Mesenchymal stem cell (in vitro differentiated cells and primary cell): ENCODE results near the gene HIGD1A.

Experiments
- DNase-seq: peaks from one replicate; pipeline ENCODE4 v3.0.0-alpha.2; 2013
- H2AFZ ChIP-seq: one replicate; pipeline ENCODE4 v1.6.1; 2013; ENCODE audit warnings: low read depth, mild to moderate bottlenecking, control low read depth, inconsistent platforms, low read length, moderate library complexity
- H2AK5ac ChIP-seq: 2 replicates; pipeline ENCODE4 v1.6.1; 2013; ENCODE audit warnings: low read length, moderate library complexity, mild to moderate bottlenecking, inconsistent platforms; ENCODE audit not compliant: severe bottlenecking
- H2BK120ac ChIP-seq: one replicate; pipeline ENCODE4 v1.6.1; 2013; ENCODE audit warnings: low read depth, mild to moderate bottlenecking, inconsistent platforms, low read length, moderate library complexity
- H2BK12ac ChIP-seq, 2 experiments: one replicate each; pipeline ENCODE4 v1.6.1; 2013; ENCODE audit warnings: inconsistent platforms in 2 of 2, low read length in 2 of 2, mild to moderate bottlenecking in 2 of 2, moderate library complexity in 2 of 2, control low read depth in 1 of 2
- H2BK15ac ChIP-seq: one replicate; pipeline ENCODE4 v1.6.1; 2013; ENCODE audit warnings: mild to moderate bottlenecking, low read depth, inconsistent platforms; ENCODE audit not compliant: poor library complexity, severe bottlenecking
- H2BK5ac ChIP-seq: 2 replicates; pipeline ENCODE4 v1.6.1; 2013; ENCODE audit warnings: low read depth, mild to moderate bottlenecking, low read length, control low read depth, inconsistent platforms; ENCODE audit not compliant: poor library complexity, severe bottlenecking
- H3K14ac ChIP-seq, 2 experiments: one replicate each; pipeline ENCODE4 v1.6.1; 2013; ENCODE audit warnings: inconsistent platforms in 2 of 2, low read length in 2 of 2, control low read depth in 1 of 2, mild to moderate bottlenecking in 1 of 2, moderate library complexity in 1 of 2
- H3K18ac ChIP-seq, 2 experiments: one replicate each; pipeline ENCODE4 v1.6.1; 2013; ENCODE audit warnings: inconsistent platforms in 2 of 2, low read length in 2 of 2, control low read depth in 1 of 2, low read depth in 1 of 2, mild to moderate bottlenecking in 1 of 2
- H3K23ac ChIP-seq, 2 experiments: one replicate each; pipeline ENCODE4 v1.6.1; 2013; ENCODE audit warnings: inconsistent platforms in 2 of 2, low read length in 2 of 2, mild to moderate bottlenecking in 2 of 2, moderate library complexity in 2 of 2, control low read depth in 1 of 2
- H3K27ac ChIP-seq: 2 replicates; pipeline ENCODE4 v1.5.1; 2013; ENCODE audit warnings: mild to moderate bottlenecking, moderate library complexity, low read length, control low read depth, inconsistent platforms; ENCODE audit not compliant: poor library complexity, severe bottlenecking
- H3K27me3 ChIP-seq, 2 experiments: 2 replicates each; pipeline versions ENCODE4 v1.6.1 to v1.7.0; 2013; ENCODE audit warnings: low read length in 2 of 2, mild to moderate bottlenecking in 2 of 2, moderate library complexity in 2 of 2, control low read depth in 1 of 2, inconsistent platforms in 1 of 2; ENCODE audit not compliant: control insufficient read depth in 1 of 2, insufficient read depth in 1 of 2
- H3K36me3 ChIP-seq, 2 experiments: 2 replicates each; pipeline versions ENCODE4 v1.6.1 to v1.7.0; 2013; ENCODE audit warnings: low read length in 2 of 2, control low read depth in 1 of 2, inconsistent platforms in 1 of 2, low read depth in 1 of 2, mild to moderate bottlenecking in 1 of 2; ENCODE audit not compliant: insufficient read depth in 2 of 2, control insufficient read depth in 1 of 2
- H3K4ac ChIP-seq, 2 experiments: one replicate each; pipeline ENCODE4 v1.6.1; 2013; ENCODE audit warnings: inconsistent platforms in 2 of 2, low read length in 2 of 2, mild to moderate bottlenecking in 2 of 2, moderate library complexity in 2 of 2, control low read depth in 1 of 2, low read depth in 1 of 2
- H3K4me1 ChIP-seq: 2 replicates; pipeline ENCODE4 v1.6.1; 2013; ENCODE audit warnings: low read depth, low read length, control low read depth; ENCODE audit not compliant: control insufficient read depth, insufficient read depth
- H3K4me2 ChIP-seq: 2 replicates; pipeline ENCODE4 v1.6.1; 2013; ENCODE audit warnings: low read length, mild to moderate bottlenecking, inconsistent platforms; ENCODE audit not compliant: poor library complexity, severe bottlenecking
- H3K4me3 ChIP-seq, 2 experiments: 2 replicates each; pipeline versions ENCODE4 v1.5.1 to v1.7.0; 2013; ENCODE audit warnings: low read length in 2 of 2, mild to moderate bottlenecking in 2 of 2, control low read depth in 1 of 2, low read depth in 1 of 2; ENCODE audit not compliant: insufficient read depth in 1 of 2
- H3K79me1 ChIP-seq: replicated peaks from 2 replicates; pipeline ENCODE4 v1.6.1; 2013; ENCODE audit warnings: mild to moderate bottlenecking, control low read depth, low read length, inconsistent platforms; ENCODE audit not compliant: poor library complexity, severe bottlenecking
- H3K9ac ChIP-seq: 2 replicates; pipeline ENCODE4 v1.7.0; 2013; ENCODE audit warnings: mild to moderate bottlenecking, low read length, moderate library complexity
- H3K9me3 ChIP-seq: 2 replicates; pipeline ENCODE4 v1.7.0; 2013; ENCODE audit warnings: mild to moderate bottlenecking, low read length; ENCODE audit not compliant: control insufficient read depth
- H4K8ac ChIP-seq: one replicate; pipeline ENCODE4 v1.6.1; 2013; ENCODE audit warnings: inconsistent platforms, mild to moderate bottlenecking, low read length, moderate library complexity
- H4K91ac ChIP-seq: one replicate; pipeline ENCODE4 v1.6.1; 2013; ENCODE audit warnings: mild to moderate bottlenecking, low read length, inconsistent platforms
- WGBS: methylation state at CpG from one replicate; pipeline ENCODE4 v1.1.7; 2013; ENCODE audit warnings: mixed read lengths; 5-methylcytosine and 5-hydroxymethylcytosine counted together

HIGD1A gene

DNA sequence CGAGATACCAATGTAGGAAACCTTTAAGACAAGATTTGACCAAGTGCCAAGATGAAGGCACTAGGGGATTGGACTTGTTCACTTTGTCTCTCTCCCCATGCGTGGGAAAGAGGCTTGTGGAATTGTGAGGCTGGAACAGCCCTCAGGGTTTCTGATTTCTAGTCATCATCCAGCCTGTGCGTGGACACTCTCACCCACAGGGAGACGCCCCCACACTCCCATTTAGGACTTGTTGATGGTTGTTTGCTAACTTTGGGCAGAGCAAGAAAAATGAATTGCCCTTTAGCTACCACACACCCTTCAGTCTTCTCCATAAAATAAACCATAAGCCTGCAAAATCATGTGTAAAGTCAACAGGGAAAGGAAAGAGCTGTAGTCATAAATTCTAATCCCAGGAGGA lies 23.4 kb upstream of the HIGD1A start:
- no peaks in the 10 kb centered on the region for H3K79me1 ChIP-seq
- H3K9me3 ChIP-seq, result no peaks in the 10 kb centered on the region
- H2BK15ac ChIP-seq, result no peak overlapping the region
- H3K9ac ChIP-seq, result no peak overlapping the region
- 76% methylated on average over 3 of the region's 4 CpGs for WGBS
- no peak overlapping the region for H4K8ac ChIP-seq
- H2BK120ac ChIP-seq, result no peak overlapping the region
- H2AFZ ChIP-seq, result no peak overlapping the region
- no peak overlapping the region for H2BK12ac ChIP-seq
- H2BK5ac ChIP-seq, result no peak overlapping the region
- no peaks in the 10 kb centered on the region for H3K4me1 ChIP-seq
- H2AK5ac ChIP-seq, result no peak overlapping the region
- H3K27me3 ChIP-seq, result peaks cover 0 to 15% of the 10 kb centered on the region in 2 experiments
- no peak overlapping the region for H4K91ac ChIP-seq
- H3K14ac ChIP-seq, result no peak overlapping the region
- H3K27ac ChIP-seq, result no peak overlapping the region
- H3K18ac ChIP-seq, result no peak overlapping the region
- H3K36me3 ChIP-seq, result no peaks in the 10 kb centered on the region
- no peak overlapping the region for H3K4me3 ChIP-seq
- no peak for DNase-seq
- no peak overlapping the region for H3K4me2 ChIP-seq
- H3K4ac ChIP-seq, result no peak overlapping the region
- H3K23ac ChIP-seq, result no peak overlapping the region

DNA sequence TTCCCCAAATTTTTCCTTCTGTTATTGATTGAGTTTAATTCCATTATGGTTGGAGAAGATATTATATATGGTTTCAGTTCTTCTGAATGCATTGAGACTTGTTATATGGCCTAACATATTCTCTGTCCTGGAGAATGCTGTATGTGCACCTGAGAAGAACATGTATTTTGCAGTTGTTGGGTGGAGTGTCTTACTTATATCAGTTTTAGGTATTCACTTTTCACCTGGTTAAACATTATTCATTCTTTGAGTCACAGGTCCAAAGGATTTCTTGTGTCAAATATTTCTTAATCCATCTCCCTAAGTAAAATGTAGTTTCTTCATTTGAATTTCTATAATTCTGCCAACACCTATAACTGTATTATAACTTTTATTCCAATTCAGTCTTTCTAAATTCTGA lies 22.7 kb upstream of the HIGD1A start:
- Histone ChIP-seq H3K36me3 (no peaks in the 10 kb centered on the region), H3K9ac (no peak overlapping the region), H3K23ac (no peak overlapping the region), H3K4ac (no peak overlapping the region), H3K4me2 (no peak overlapping the region), H4K91ac (no peak overlapping the region), H2BK5ac (no peak overlapping the region), H3K79me1 (no peaks in the 10 kb centered on the region), H3K27ac (no peak overlapping the region), H2AK5ac (no peak overlapping the region), H4K8ac (no peak overlapping the region), H2BK12ac (no peak overlapping the region), H2BK15ac (no peak overlapping the region), H2BK120ac (no peak overlapping the region), H2AFZ (no peak overlapping the region), H3K4me1 (no peaks in the 10 kb centered on the region), H3K27me3 (peaks cover 0 to 15% of the 10 kb centered on the region in 2 experiments), H3K14ac (no peak overlapping the region), H3K18ac (no peak overlapping the region), H3K9me3 (no peaks in the 10 kb centered on the region), H3K4me3 (no peak overlapping the region)
- no peak for DNase-seq

DNA sequence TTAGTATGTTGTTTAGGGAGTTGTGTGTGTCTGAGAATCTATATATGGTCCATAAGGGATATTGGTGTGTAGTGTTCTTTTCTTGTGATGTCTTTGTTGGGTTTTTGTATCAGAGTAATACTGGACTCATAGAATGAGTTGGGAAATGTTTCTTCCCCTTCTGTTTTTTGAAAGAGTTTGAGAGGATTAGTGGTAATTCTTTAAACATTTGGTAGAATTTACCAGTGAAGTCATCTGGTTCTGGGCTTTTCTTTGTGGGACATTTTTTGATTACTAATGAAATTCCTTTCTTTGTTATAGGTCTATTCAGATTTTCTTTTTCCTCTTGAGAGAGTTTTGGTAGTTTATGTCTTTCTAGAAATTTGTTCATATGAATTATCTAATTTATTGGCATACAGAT lies 21.9 kb upstream of the HIGD1A start:
- no peak for DNase-seq
- Histone ChIP-seq H2AK5ac (no peak overlapping the region), H3K27ac (no peak overlapping the region), H3K9ac (no peak overlapping the region), H3K4me1 (no peaks in the 10 kb centered on the region), H3K4me2 (no peak overlapping the region), H3K4ac (no peak overlapping the region), H3K23ac (no peak overlapping the region), H2AFZ (no peak overlapping the region), H2BK120ac (no peak overlapping the region), H3K14ac (no peak overlapping the region), H3K27me3 (peaks cover 0 to 15% of the 10 kb centered on the region in 2 experiments), H3K79me1 (no peaks in the 10 kb centered on the region), H2BK12ac (no peak overlapping the region), H2BK5ac (no peak overlapping the region), H3K4me3 (no peak overlapping the region), H4K91ac (no peak overlapping the region), H3K9me3 (no peaks in the 10 kb centered on the region), H3K36me3 (no peaks in the 10 kb centered on the region), H3K18ac (no peak overlapping the region), H4K8ac (no peak overlapping the region), H2BK15ac (no peak overlapping the region)

DNA sequence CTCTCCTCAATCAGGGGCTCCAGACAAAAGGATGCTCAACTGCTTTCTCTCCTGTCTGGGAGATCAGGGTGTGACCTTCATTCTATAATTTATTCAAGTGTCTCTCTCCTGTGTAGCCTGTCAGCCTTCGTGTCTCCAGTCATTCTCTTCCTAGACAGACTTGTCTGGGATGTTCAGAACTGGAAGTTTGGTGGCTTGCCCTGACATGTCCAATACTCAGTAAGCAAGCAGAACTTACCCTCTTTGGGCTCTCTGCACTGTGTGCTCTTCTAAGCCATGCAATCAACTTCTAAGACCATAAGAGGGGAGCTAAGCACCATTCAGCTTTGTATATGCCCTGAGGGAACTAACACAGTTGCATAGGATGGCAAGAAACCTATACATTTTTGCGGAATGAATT lies 19.1 kb upstream of the HIGD1A start:
- Histone ChIP-seq H2AK5ac (no peak overlapping the region), H4K8ac (no peak overlapping the region), H3K23ac (no peak overlapping the region), H2BK15ac (no peak overlapping the region), H2BK120ac (no peak overlapping the region), H3K36me3 (no peaks in the 10 kb centered on the region), H2BK5ac (no peak overlapping the region), H3K14ac (no peak overlapping the region), H4K91ac (no peak overlapping the region), H2BK12ac (no peak overlapping the region), H3K9ac (no peak overlapping the region), H2AFZ (no peak overlapping the region), H3K9me3 (no peaks in the 10 kb centered on the region), H3K27me3 (peaks cover under 1 to 13% of the 10 kb centered on the region in 2 experiments), H3K79me1 (no peaks in the 10 kb centered on the region), H3K27ac (no peak overlapping the region), H3K18ac (no peak overlapping the region), H3K4me2 (no peak overlapping the region), H3K4ac (no peak overlapping the region), H3K4me3 (no peak overlapping the region), H3K4me1 (no peaks in the 10 kb centered on the region)
- 18% methylated on average over 1 of the region's 2 CpGs for WGBS
- DNase-seq, result no peak
